ENCODE results near the gene MYH15. TPM values are rescaled to one million over a fixed set of nuclear protein-coding genes. Genes with fewer than 3 reads are reported as not detected.

MYH15 gene
- total and polyA plus RNA-seq, 2 experiments from 2014 or later: 1.5 TPM

GRCh38 chr3:108394016-108394415 lies 116.4 kb downstream of the MYH15 start:
- no peaks in the 10 kb centered on the region for H4K20me1 ChIP-seq (ENCODE audit: insufficient read depth, poor library complexity, severe bottlenecking)

GRCh38 chr3:108393128-108393900 lies 117.1 kb downstream of the MYH15 start:
- 97% methylated on average over 2 of the region's 3 CpGs for WGBS (ENCODE audit: low lambda C conversion rate, missing lambda C conversion rate)
- Histone ChIP-seq H3K27ac (no peak overlapping the region), H3K36me3 (replicated peaks; ENCODE audit: insufficient read depth, low read depth) (no peaks in the 10 kb centered on the region), H3K9me3 (ENCODE audit: low read depth) (no peaks in the 10 kb centered on the region), H3K4me2 (no peak overlapping the region), H2AFZ (no peak overlapping the region), H4K20me1 (ENCODE audit: insufficient read depth, poor library complexity, severe bottlenecking) (no peaks in the 10 kb centered on the region), H3K4me1 (ENCODE audit: insufficient read depth) (no peaks in the 10 kb centered on the region), H3K79me2 (no peaks in the 10 kb centered on the region), H3K9me2 (replicated peaks; ENCODE audit: insufficient read depth) (no peaks in the 10 kb centered on the region), H3K27me3 (no peaks in the 10 kb centered on the region), H3K4me3 (no peak overlapping the region)
- no peak for DNase-seq (ENCODE audit: low spot score)
- TF ChIP-seq CTCF (IDR thresholded peaks at IDR 0.05; ENCODE audit: poor library complexity) (no peak), EZH2 (IDR thresholded peaks at IDR 0.05; ENCODE audit: borderline replicate concordance) (no peak), EZH2phosphoT487 (IDR thresholded peaks at IDR 0.05; ENCODE audit: low read depth, severe bottlenecking, unreplicated experiment) (no peak)

More at GRCh38 chr3:108394016-108394415, 116.4 kb downstream of the MYH15 start:
- H3K79me2 ChIP-seq: no peaks in the 10 kb centered on the region
- H3K4me2 ChIP-seq: no peak overlapping the region
- H3K9me3 ChIP-seq (ENCODE audit: low read depth): no peaks in the 10 kb centered on the region
- H3K27me3 ChIP-seq: no peaks in the 10 kb centered on the region
- H2AFZ ChIP-seq: no peak overlapping the region
- H3K9me2 ChIP-seq (replicated peaks; ENCODE audit: insufficient read depth): no peaks in the 10 kb centered on the region
- DNase-seq (ENCODE audit: low spot score): no peak
- H3K36me3 ChIP-seq (replicated peaks; ENCODE audit: insufficient read depth, low read depth): no peaks in the 10 kb centered on the region
- H3K4me1 ChIP-seq (ENCODE audit: insufficient read depth): no peaks in the 10 kb centered on the region
- WGBS (ENCODE audit: low lambda C conversion rate, missing lambda C conversion rate): 100% methylated on average over 2 of the region's 2 CpGs
- no peak overlapping the region for H3K4me3 ChIP-seq
- TF ChIP-seq CTCF (IDR thresholded peaks at IDR 0.05; ENCODE audit: poor library complexity) (no peak), EZH2 (IDR thresholded peaks at IDR 0.05; ENCODE audit: borderline replicate concordance) (no peak), EZH2phosphoT487 (IDR thresholded peaks at IDR 0.05; ENCODE audit: low read depth, severe bottlenecking, unreplicated experiment) (no peak)
- H3K27ac ChIP-seq: no peak overlapping the region

- WGBS (ENCODE audit: low lambda C conversion rate, missing lambda C conversion rate): 89% methylated on average over 3 of the region's 3 CpGs
- no peaks in the 10 kb centered on the region for H3K4me1 ChIP-seq (ENCODE audit: insufficient read depth)
- H3K79me2 ChIP-seq: no peaks in the 10 kb centered on the region
- no peaks in the 10 kb centered on the region for H3K9me3 ChIP-seq (ENCODE audit: low read depth)
- no peaks in the 10 kb centered on the region for H3K9me2 ChIP-seq (replicated peaks; ENCODE audit: insufficient read depth)
- no peaks in the 10 kb centered on the region for H3K36me3 ChIP-seq (replicated peaks; ENCODE audit: insufficient read depth, low read depth)
- no peaks in the 10 kb centered on the region for H4K20me1 ChIP-seq (ENCODE audit: insufficient read depth, poor library complexity, severe bottlenecking)
- no peak overlapping the region for H3K27ac ChIP-seq
- no peak overlapping the region for H3K4me3 ChIP-seq
- TF ChIP-seq CTCF (IDR thresholded peaks at IDR 0.05; ENCODE audit: poor library complexity) (no peak), EZH2phosphoT487 (IDR thresholded peaks at IDR 0.05; ENCODE audit: low read depth, severe bottlenecking, unreplicated experiment) (no peak), EZH2 (IDR thresholded peaks at IDR 0.05; ENCODE audit: borderline replicate concordance) (no peak)
- H2AFZ ChIP-seq: no peak overlapping the region
- DNase-seq (ENCODE audit: low spot score): no peak
- no peak overlapping the region for H3K4me2 ChIP-seq
- H3K27me3 ChIP-seq: no peaks in the 10 kb centered on the region
These were observed 118.3 kb downstream of the MYH15 start for GRCh38 chr3:108391917-108392593.

All from hepatocyte (in vitro differentiated cells).